C1 segment of cervical spinal cord (tissue), 14 donors: Measurements from ENCODE around the gene FAAP100.

Source experiments
- DNase-seq, 14 donors: peaks; one replicate each; lab custom pipeline; 2025; lab: John Stamatoyannopoulos, UW

The FAAP100 gene

GRCh38 chr17:81576621-81577277 is 24.6 kb upstream of the FAAP100 start:
- no peak for DNase-seq

GRCh38 chr17:81575836-81576235 is 23.7 kb upstream of the FAAP100 start:
- no peak for DNase-seq

GRCh38 chr17:81574643-81574956 is 22.4 kb upstream of the FAAP100 start:
- DNase-seq, result no peak

- DNase-seq, result no peak
Observed at GRCh38 chr17:81573794-81574642, 21.9 kb upstream of the FAAP100 start.

GRCh38 chr17:81572563-81573168 is 20.5 kb upstream of the FAAP100 start:
- no peak for DNase-seq

- DNase-seq, result no peak
Observed at GRCh38 chr17:81570964-81571363, 18.8 kb upstream of the FAAP100 start.

GRCh38 chr17:81569986-81570514 is 17.9 kb upstream of the FAAP100 start:
- no peak for DNase-seq

- DNase-seq, result no peak
Observed at GRCh38 chr17:81568416-81568815, 16.3 kb upstream of the FAAP100 start.

- no peak for DNase-seq
Observed at GRCh38 chr17:81567191-81567590, 15.0 kb upstream of the FAAP100 start.

- DNase-seq, result peak in 5 of 14 donors; percentile 7 to 64 (median 11)
Observed at GRCh38 chr17:81566461-81567126, 14.4 kb upstream of the FAAP100 start.

GRCh38 chr17:81565231-81565630 is 13.1 kb upstream of the FAAP100 start:
- no peak for DNase-seq

GRCh38 chr17:81564778-81565177 is 12.6 kb upstream of the FAAP100 start:
- no peak for DNase-seq

GRCh38 chr17:81563861-81564586 is 11.9 kb upstream of the FAAP100 start:
- DNase-seq, result no peak

- no peak for DNase-seq
Observed at GRCh38 chr17:81561494-81561885, 9.3 kb upstream of the FAAP100 start.

- DNase-seq, result no peak
Observed at GRCh38 chr17:81558941-81559806, 7.0 kb upstream of the FAAP100 start.

GRCh38 chr17:81558115-81558468 is 5.9 kb upstream of the FAAP100 start:
- no peak for DNase-seq

GRCh38 chr17:81557276-81558114 is 5.3 kb upstream of the FAAP100 start:
- no peak for DNase-seq

- DNase-seq, result no peak
Observed at GRCh38 chr17:81556863-81557262, 4.7 kb upstream of the FAAP100 start.

- DNase-seq, result no peak
Observed at GRCh38 chr17:81556175-81556691, 4.1 kb upstream of the FAAP100 start.
